BE2C (cell line): ENCODE data around the gene KLF16.
A peak's percentile ranks its signal among the peaks of the same experiment; 100 is the strongest.

Experiments used
- DNase-seq: peaks from one replicate; pipeline ENCODE4 v3.0.0-alpha.2; 2020
- H3K27me3 ChIP-seq: fragments of 250-450 bp; sonication (Bioruptor Pico); 2 replicates; pipeline ENCODE4 v1.5.1; 2020; ENCODE audit warnings: mild to moderate bottlenecking
- H3K36me3 ChIP-seq: fragments of 250-450 bp; sonication (Bioruptor Pico); 2 replicates; pipeline ENCODE4 v1.5.1; 2020; ENCODE audit warnings: mild to moderate bottlenecking
- H3K4me1 ChIP-seq: fragments of 250-450 bp; sonication (Bioruptor Pico); 2 replicates; pipeline ENCODE4 v1.5.1; 2020
- H3K4me3 ChIP-seq: 2 replicates; pipeline ENCODE4 v1.5.1; 2011; ENCODE audit warnings: low read depth, low read length
- H3K9me3 ChIP-seq: fragments of 250-450 bp; sonication (Bioruptor Pico); 2 replicates; pipeline ENCODE4 v1.5.1; 2020
- CTCF ChIP-seq: IDR thresholded peaks from 2 replicates; pipeline ENCODE4 v1.5.1; 2012; ENCODE audit warnings: mild to moderate bottlenecking, low read depth, low read length

Gene KLF16

GRCh38 chr19:1850809-1851653 is 12.3 kb downstream of the KLF16 start:
- peak; percentile 24; the same call in 1 of the 2 replicates for TF ChIP-seq CTCF
- Histone ChIP-seq H3K4me3 (no peak overlapping the region), H3K27me3 (no peaks in the 10 kb centered on the region), H3K4me1 (peaks cover 30% of the 10 kb centered on the region), H3K36me3 (peaks cover 13% of the 10 kb centered on the region), H3K9me3 (no peaks in the 10 kb centered on the region)
- no peak for DNase-seq

- no peak for DNase-seq
- no peak overlapping the region for H3K4me3 ChIP-seq
- no peaks in the 10 kb centered on the region for H3K9me3 ChIP-seq
- TF ChIP-seq CTCF: no peak
- H3K27me3 ChIP-seq: no peaks in the 10 kb centered on the region
- H3K36me3 ChIP-seq: peaks cover 22% of the 10 kb centered on the region
- peaks cover 24% of the 10 kb centered on the region for H3K4me1 ChIP-seq
These were observed 13.4 kb downstream of the KLF16 start for GRCh38 chr19:1849886-1850398.

GRCh38 chr19:1849132-1849474 is 14.3 kb downstream of the KLF16 start:
- Histone ChIP-seq H3K27me3 (no peaks in the 10 kb centered on the region), H3K4me1 (peaks cover 21% of the 10 kb centered on the region), H3K9me3 (no peaks in the 10 kb centered on the region), H3K36me3 (peaks cover 24% of the 10 kb centered on the region), H3K4me3 (peak overlapping the region; percentile 94; the same call in 1 of the 2 replicates)
- DNase-seq: no peak
- no peak for TF ChIP-seq CTCF

- Histone ChIP-seq H3K4me3 (peak within 1 kb of the TSS; percentile 94), H3K27me3 (no peaks in the 10 kb centered on the region), H3K9me3 (no peaks in the 10 kb centered on the region), H3K4me1 (peaks cover 16% of the 10 kb centered on the region), H3K36me3 (peaks cover 27% of the 10 kb centered on the region)
- peak; percentile 92 for DNase-seq
- TF ChIP-seq CTCF: peak; percentile 91
These were observed 14.8 kb downstream of the KLF16 start, which contains the start of gene REXO1 for GRCh38 chr19:1848399-1849131. REXO1 (minus strand) TSS chr19:1848483; CDS start chr19:1848358, 125 bp downstream.

GRCh38 chr19:1847684-1848398 is 15.5 kb downstream of the KLF16 start:
- peak; percentile 60 for DNase-seq
- Histone ChIP-seq H3K27me3 (no peaks in the 10 kb centered on the region), H3K4me3 (peak overlapping the region; percentile 94), H3K36me3 (peaks cover 28% of the 10 kb centered on the region), H3K9me3 (no peaks in the 10 kb centered on the region), H3K4me1 (peaks cover 11% of the 10 kb centered on the region)
- no peak for TF ChIP-seq CTCF
